Measurements from ENCODE around the gene MLXIP. TPM values are rescaled to one million over a fixed set of nuclear protein-coding genes. Genes with fewer than 3 reads are reported as not detected.
"Not testable (repeated sequence)": the region's sequence is repeated elsewhere in the genome, so short reads cannot be mapped to it uniquely, and the experiment has no call there.

Gene MLXIP
- total RNA-seq, 6 experiments from 2014 or later: 19.0 to 23.8 (median 21.7) TPM

- no peaks in the 10 kb centered on the region for H3K9me3 Mint-ChIP-seq
- no peaks in the 10 kb centered on the region for H3K27me3 Mint-ChIP-seq (ENCODE audit: insufficient read depth)
- H3K4me3 Mint-ChIP-seq: no peak overlapping the region
- no peak for DNase-seq
- no peaks in the 10 kb centered on the region for H3K4me1 Mint-ChIP-seq (ENCODE audit: low read depth)
- H3K27ac Mint-ChIP-seq: no peak overlapping the region
- H3K36me3 Mint-ChIP-seq (ENCODE audit: low read depth): peaks cover 6% of the 10 kb centered on the region
- peak; percentile 86 for TF ChIP-seq CTCF (IDR thresholded peaks at IDR 0.05)
These were observed 47.0 kb upstream of the MLXIP start for GRCh38 chr12:122031342-122032216.

GRCh38 chr12:122032580-122032979 is 46.0 kb upstream of the MLXIP start:
- DNase-seq: no peak
- no peak for TF ChIP-seq CTCF (IDR thresholded peaks at IDR 0.05)
- Mint-ChIP-seq H3K36me3 (ENCODE audit: low read depth) (peaks cover 6% of the 10 kb centered on the region), H3K4me1 (ENCODE audit: low read depth) (no peaks in the 10 kb centered on the region), H3K27me3 (ENCODE audit: insufficient read depth) (no peaks in the 10 kb centered on the region), H3K27ac (no peak overlapping the region), H3K9me3 (no peaks in the 10 kb centered on the region), H3K4me3 (no peak overlapping the region)

GRCh38 chr12:122035292-122035691 is 43.3 kb upstream of the MLXIP start:
- Mint-ChIP-seq H3K4me1 (ENCODE audit: low read depth) (no peaks in the 10 kb centered on the region), H3K27ac (no peak overlapping the region), H3K27me3 (ENCODE audit: insufficient read depth) (no peaks in the 10 kb centered on the region), H3K9me3 (no peaks in the 10 kb centered on the region), H3K36me3 (ENCODE audit: low read depth) (peaks cover 6% of the 10 kb centered on the region), H3K4me3 (no peak overlapping the region)
- no peak for TF ChIP-seq CTCF (IDR thresholded peaks at IDR 0.05)
- no peak for DNase-seq

- DNase-seq: no peak
- H3K36me3 Mint-ChIP-seq (ENCODE audit: low read depth): peaks cover 6% of the 10 kb centered on the region
- H3K4me3 Mint-ChIP-seq: no peak overlapping the region
- no peaks in the 10 kb centered on the region for H3K27me3 Mint-ChIP-seq (ENCODE audit: insufficient read depth)
- H3K9me3 Mint-ChIP-seq: no peaks in the 10 kb centered on the region
- no peaks in the 10 kb centered on the region for H3K4me1 Mint-ChIP-seq (ENCODE audit: low read depth)
- no peak overlapping the region for H3K27ac Mint-ChIP-seq
- no peak for TF ChIP-seq CTCF (IDR thresholded peaks at IDR 0.05)
These were observed 42.4 kb upstream of the MLXIP start for GRCh38 chr12:122036153-122036552.

GRCh38 chr12:122040579-122041386 is 37.8 kb upstream of the MLXIP start:
- no peak for TF ChIP-seq CTCF (IDR thresholded peaks at IDR 0.05)
- H3K4me3 Mint-ChIP-seq: no peak overlapping the region

GRCh38 chr12:122041458-122041857 is 37.1 kb upstream of the MLXIP start:
- H3K4me1 Mint-ChIP-seq (ENCODE audit: low read depth); DNase-seq; H3K4me3 Mint-ChIP-seq; H3K9me3 Mint-ChIP-seq; H3K36me3 Mint-ChIP-seq (ENCODE audit: low read depth); H3K27ac Mint-ChIP-seq; H3K27me3 Mint-ChIP-seq (ENCODE audit: insufficient read depth): not testable (repeated sequence)

More at GRCh38 chr12:122040579-122041386, 37.8 kb upstream of the MLXIP start:
- H3K9me3 Mint-ChIP-seq: no peaks in the 10 kb centered on the region
- peaks cover 6% of the 10 kb centered on the region for H3K36me3 Mint-ChIP-seq (ENCODE audit: low read depth)
- no peaks in the 10 kb centered on the region for H3K4me1 Mint-ChIP-seq (ENCODE audit: low read depth)
- H3K27ac Mint-ChIP-seq: 0 out of 2 replicates have a peak overlapping the region, but pooled peaks have one; percentile 11
- DNase-seq: no peak
- no peaks in the 10 kb centered on the region for H3K27me3 Mint-ChIP-seq (ENCODE audit: insufficient read depth)
